Left lung (tissue), 10 donors: ENCODE data around the gene DISC1. TPM values are rescaled to one million over a fixed set of nuclear protein-coding genes. Genes with fewer than 3 reads are reported as not detected.
"Not testable (repeated sequence)": the region's sequence is repeated elsewhere in the genome, so short reads cannot be mapped to it uniquely, and the experiment has no call there.

Experiments used
- ATAC-seq: fragments of 200-7000 bp; cut with Tn5 transposase; one replicate; pipeline ENCODE4 v1.9.1; 2020; ENCODE audit warnings: moderate library complexity
- DNase-seq, 4 donors: peaks; one replicate each; pipeline ENCODE4 v3.0.0-alpha.2; 2013 to 2020
- H3K27ac ChIP-seq, 2 donors: fragments of 200-600 bp; sonication (generic) in 1 of 2; one replicate each; pipeline versions ENCODE4 v1.5.0 to v1.8.0; 2020 to 2021
- H3K27me3 ChIP-seq, 2 donors: fragments of 200-600 bp; sonication (generic) in 1 of 2; one replicate each; pipeline versions ENCODE4 v1.5.0 to v1.8.0; 2020 to 2021
- H3K36me3 ChIP-seq, 2 donors: fragments of 200-600 bp; sonication (generic) in 1 of 2; one replicate each; pipeline versions ENCODE4 v1.5.0 to v1.8.0; 2020 to 2021
- H3K4me1 ChIP-seq, 2 donors: fragments of 200-600 bp; one replicate each; pipeline ENCODE4 v1.8.0; 2021
- H3K4me3 ChIP-seq, 2 donors: fragments of 200-600 bp; sonication (generic) in 1 of 2; one replicate each; pipeline versions ENCODE4 v1.5.0 to v1.8.0; 2020 to 2021; ENCODE audit warnings: mild to moderate bottlenecking in 1 of 2
- H3K9me3 ChIP-seq, 2 donors: fragments of 200-600 bp; sonication (generic) in 1 of 2; one replicate each; pipeline versions ENCODE4 v1.5.0 to v1.8.0; 2020 to 2021
- intact Hi-C, 2 donors: fragments of 100-400 bp; cut with DNase I; formaldehyde crosslinking; loops; one replicate each; pipeline versions ENCODE4 v1.11.2 to v1.14.2; 2022
- polyA plus RNA-seq, 6 donors: library from polyadenylated mRNA; unstranded; fragments of 120-200 nt; gene quantifications; one replicate each; pipeline ENCODE4 v1.2.1, GENCODE V29; 2013; ENCODE audit not compliant: insufficient read length in 6 of 6
- total RNA-seq, 2 donors: library from RNA; stranded (reverse); fragmentation: NEBNext Ultra II Directional; extraction: Animal tissue kit (Norgen Biotek cat#: 25700); gene quantifications; one replicate each; pipeline ENCODE4 v1.2.1, GENCODE V29; 2021
- TF ChIP-seq, protein P1 (sequence below), 2 donors: fragments of 200-600 bp; sonication (generic) in 1 of 2; IDR thresholded peaks; one replicate each; pipeline versions ENCODE4 v1.5.0 to v1.8.0; 2021; ENCODE audit warnings: antibody characterized with exemption in 2 of 2
- donor health status: DM: no; HTN: yes; CAD: no.
- donor health status: DM: no; HTN: no; CAD: no.

DISC1 gene
- total and polyA plus RNA-seq, 8 donors, result 3.9 to 11.7 (median 10.5) TPM

- Histone ChIP-seq H3K27me3 (no peaks in the 10 kb centered on the region), H3K4me1 (no peaks in the 10 kb centered on the region), H3K36me3 (no peaks in the 10 kb centered on the region), H3K9me3 (peaks cover 0 to 7% of the 10 kb centered on the region in 2 donors), H3K27ac (no peak overlapping the region), H3K4me3 (no peak overlapping the region)
- TF ChIP-seq, protein P1, sequence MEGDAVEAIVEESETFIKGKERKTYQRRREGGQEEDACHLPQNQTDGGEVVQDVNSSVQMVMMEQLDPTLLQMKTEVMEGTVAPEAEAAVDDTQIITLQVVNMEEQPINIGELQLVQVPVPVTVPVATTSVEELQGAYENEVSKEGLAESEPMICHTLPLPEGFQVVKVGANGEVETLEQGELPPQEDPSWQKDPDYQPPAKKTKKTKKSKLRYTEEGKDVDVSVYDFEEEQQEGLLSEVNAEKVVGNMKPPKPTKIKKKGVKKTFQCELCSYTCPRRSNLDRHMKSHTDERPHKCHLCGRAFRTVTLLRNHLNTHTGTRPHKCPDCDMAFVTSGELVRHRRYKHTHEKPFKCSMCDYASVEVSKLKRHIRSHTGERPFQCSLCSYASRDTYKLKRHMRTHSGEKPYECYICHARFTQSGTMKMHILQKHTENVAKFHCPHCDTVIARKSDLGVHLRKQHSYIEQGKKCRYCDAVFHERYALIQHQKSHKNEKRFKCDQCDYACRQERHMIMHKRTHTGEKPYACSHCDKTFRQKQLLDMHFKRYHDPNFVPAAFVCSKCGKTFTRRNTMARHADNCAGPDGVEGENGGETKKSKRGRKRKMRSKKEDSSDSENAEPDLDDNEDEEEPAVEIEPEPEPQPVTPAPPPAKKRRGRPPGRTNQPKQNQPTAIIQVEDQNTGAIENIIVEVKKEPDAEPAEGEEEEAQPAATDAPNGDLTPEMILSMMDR (IDR thresholded peaks at IDR 0.05), result no peak
- no peak for ATAC-seq
- no peak for DNase-seq
- intact Hi-C loops, result no loop called here
Observed at GRCh38 chr1:231643071-231643934, 16.7 kb downstream of the DISC1 start.

GRCh38 chr1:231643935-231644237 lies 17.3 kb downstream of the DISC1 start:
- Histone ChIP-seq H3K9me3 (peaks cover 0 to 7% of the 10 kb centered on the region in 2 donors), H3K4me3 (no peak overlapping the region), H3K4me1 (no peaks in the 10 kb centered on the region), H3K36me3 (no peaks in the 10 kb centered on the region), H3K27me3 (no peaks in the 10 kb centered on the region), H3K27ac (no peak overlapping the region)
- no peak for DNase-seq
- TF ChIP-seq, protein P1 (IDR thresholded peaks at IDR 0.05), result no peak
- ATAC-seq, result no peak
- intact Hi-C loops, result no loop called here

DNA sequence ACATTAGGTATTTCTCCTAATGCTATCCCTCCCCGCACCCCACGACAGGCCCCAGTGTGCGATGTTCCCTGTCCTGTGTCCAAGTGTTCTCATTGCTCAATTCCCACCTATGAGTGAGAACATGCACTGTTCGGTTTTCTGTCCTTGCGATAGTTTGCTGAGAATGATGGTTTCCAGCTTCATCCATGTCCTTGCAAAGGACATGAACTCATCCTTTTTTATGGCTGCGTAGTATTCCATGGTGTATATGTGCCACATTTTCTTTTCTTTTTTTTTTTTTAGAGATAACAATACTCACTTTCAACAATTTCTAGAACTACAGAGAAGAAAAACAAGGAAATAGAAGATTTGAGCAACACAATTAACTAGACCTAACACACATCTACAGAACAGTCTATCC lies 19.0 kb downstream of the DISC1 start:
- H3K27ac ChIP-seq, intact Hi-C loops, H3K4me3 ChIP-seq, H3K4me1 ChIP-seq, ATAC-seq, DNase-seq, H3K9me3 ChIP-seq, H3K27me3 ChIP-seq, H3K36me3 ChIP-seq: not testable (repeated sequence)

DNA sequence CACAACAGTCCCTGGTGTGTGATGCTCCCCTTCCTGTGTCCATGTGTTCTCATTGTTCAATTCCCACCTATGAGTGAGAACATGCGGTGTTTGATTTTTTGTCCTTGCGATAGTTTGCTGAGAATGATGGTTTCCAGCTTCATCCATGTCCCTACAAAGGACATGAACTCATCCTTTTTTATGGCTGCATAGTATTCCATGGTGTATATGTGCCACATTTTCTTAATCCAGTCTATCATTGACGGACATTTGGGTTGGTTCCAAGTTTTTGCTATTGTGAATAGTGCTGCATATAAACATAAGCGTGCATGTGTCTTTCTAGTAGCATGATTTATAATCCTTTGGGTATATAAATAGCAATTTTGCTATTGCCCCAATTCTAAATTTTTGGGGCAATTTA lies 19.6 kb downstream of the DISC1 start:
- H3K27ac ChIP-seq, H3K36me3 ChIP-seq, H3K4me1 ChIP-seq, H3K9me3 ChIP-seq, H3K27me3 ChIP-seq, H3K4me3 ChIP-seq, DNase-seq, intact Hi-C loops, ATAC-seq: not testable (repeated sequence)

- intact Hi-C loops, H3K4me1 ChIP-seq, H3K4me3 ChIP-seq, H3K27ac ChIP-seq, H3K36me3 ChIP-seq, H3K27me3 ChIP-seq, DNase-seq, ATAC-seq, H3K9me3 ChIP-seq: not testable (repeated sequence)
Observed at GRCh38 chr1:231651621-231652260, 25.2 kb downstream of the DISC1 start.

GRCh38 chr1:231653632-231654031 lies 27.0 kb downstream of the DISC1 start:
- intact Hi-C loops, result no loop called here
- DNase-seq, result no peak

More at GRCh38 chr1:231653632-231654031, 27.0 kb downstream of the DISC1 start:
- H3K9me3 ChIP-seq, result peaks cover 0 to 9% of the 10 kb centered on the region in 2 donors
- TF ChIP-seq, protein P1 (IDR thresholded peaks at IDR 0.05), result no peak
- no peak overlapping the region for H3K27ac ChIP-seq
- no peak for ATAC-seq
- H3K4me1 ChIP-seq, result peaks cover 0 to 6% of the 10 kb centered on the region in 2 donors
- no peaks in the 10 kb centered on the region for H3K36me3 ChIP-seq
- H3K27me3 ChIP-seq, result no peaks in the 10 kb centered on the region
- no peak overlapping the region for H3K4me3 ChIP-seq
